Stimulated activated CD4-positive, alpha-beta T cell treated with anti-CD3 and anti-CD28 coated beads, TNF-alpha, amount 100 ng/mL, for 1 hour (primary cell): ENCODE measurements around the gene SSRP1.

ENCODE experiments used
- DNase-seq, 3 donors: peaks; one replicate each; pipeline ENCODE4 v3.0.0-alpha.2; 2020; ENCODE audit warnings: low read depth in 3 of 3, low spot score in 1 of 3

Gene SSRP1

GRCh38 chr11:57359896-57360690, 24.4 kb upstream of the SSRP1 start:
- no peak for DNase-seq

GRCh38 chr11:57359396-57359795, 23.7 kb upstream of the SSRP1 start:
- DNase-seq = no peak

- DNase-seq = no peak
These were observed 23.3 kb upstream of the SSRP1 start for GRCh38 chr11:57358991-57359390.

DNA sequence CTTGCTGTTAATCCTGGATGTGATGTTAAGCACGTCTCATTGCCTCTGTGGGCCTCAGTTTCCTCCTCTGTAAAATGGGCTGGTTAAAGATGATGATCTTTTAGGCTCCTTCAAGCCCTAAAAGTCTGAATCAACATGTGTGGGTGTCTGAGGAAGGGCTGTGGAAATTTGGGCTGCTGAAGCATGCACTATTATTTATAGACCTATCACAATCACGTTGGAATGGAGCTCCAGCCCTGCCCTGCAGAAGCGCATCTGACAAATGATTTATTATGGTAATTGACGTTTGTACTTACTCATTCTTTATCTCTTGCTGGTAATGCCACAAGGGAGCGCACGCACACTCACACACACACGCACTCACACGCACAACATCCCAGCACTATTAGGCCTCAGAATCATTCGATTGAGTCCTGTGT, 22.9 kb upstream of the SSRP1 start:
- DNase-seq = no peak

- no peak for DNase-seq
These were observed 22.2 kb upstream of the SSRP1 start for GRCh38 chr11:57357856-57358255.

- DNase-seq = no peak
These were observed 21.6 kb upstream of the SSRP1 start for GRCh38 chr11:57357310-57357709.

- DNase-seq = no peak
These were observed 20.6 kb upstream of the SSRP1 start for GRCh38 chr11:57356268-57356667.

DNA sequence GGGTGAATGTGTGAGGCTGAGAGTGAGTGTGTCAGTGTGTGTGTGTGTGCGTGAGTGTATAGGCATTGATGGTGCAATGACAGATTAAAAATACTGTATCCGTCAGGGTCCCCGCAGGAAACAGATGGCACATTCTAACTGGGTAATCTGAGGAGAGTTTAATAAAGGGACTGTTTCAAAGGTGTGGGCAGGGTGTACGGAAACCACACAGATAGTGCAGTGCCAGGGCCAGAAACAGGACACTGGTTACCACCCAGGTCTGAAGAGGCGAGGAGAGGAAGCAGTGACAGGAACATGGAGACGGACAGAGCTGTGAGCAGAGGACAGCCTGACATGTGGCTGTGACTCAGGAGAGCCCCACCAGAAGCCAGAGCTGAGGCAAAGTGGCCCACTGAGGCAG, 19.0 kb upstream of the SSRP1 start:
- no peak for DNase-seq

DNA sequence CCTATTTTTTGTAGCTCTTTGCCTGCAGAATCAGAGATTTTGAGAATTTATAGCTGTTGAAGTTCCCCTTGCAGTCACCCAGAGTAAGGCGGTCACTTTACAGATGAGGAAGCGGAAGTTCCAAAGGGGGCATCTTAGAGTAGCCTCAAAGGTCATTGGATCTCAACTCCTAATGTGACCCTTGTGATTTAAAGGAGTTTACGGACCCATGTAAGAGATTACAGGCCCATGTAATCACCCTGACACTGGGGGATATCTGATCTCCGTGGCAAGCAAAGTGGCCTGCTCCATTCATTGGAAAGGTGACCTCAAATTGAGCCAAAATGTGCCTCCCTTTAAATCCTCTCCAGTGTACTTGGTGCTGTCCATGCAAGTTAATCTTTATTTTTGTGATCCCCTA, 18.2 kb upstream of the SSRP1 start:
- DNase-seq = no peak

- DNase-seq = no peak
These were observed 17.8 kb upstream of the SSRP1 start for GRCh38 chr11:57353446-57353845.

DNA sequence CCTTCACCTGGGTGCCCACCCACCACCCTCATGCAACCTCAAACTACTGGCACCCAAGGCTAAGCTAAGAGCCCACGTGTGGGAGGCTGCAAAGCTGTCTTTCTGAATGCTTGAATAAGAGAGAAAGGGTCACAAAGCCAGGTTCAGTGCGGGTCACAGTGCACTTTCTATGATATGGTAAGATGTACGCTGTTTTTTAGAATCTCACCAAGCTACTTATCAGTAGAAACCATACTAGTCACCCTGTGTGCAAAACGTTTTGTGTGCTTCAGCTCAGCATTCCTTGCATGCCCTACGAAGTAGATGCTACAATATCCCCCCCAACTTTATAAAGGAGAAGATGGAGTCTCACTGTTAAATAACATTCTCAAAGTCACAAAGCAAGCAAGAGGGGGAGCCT, 17.3 kb upstream of the SSRP1 start:
- DNase-seq = no peak

- peak; percentile 12 to 55 (median 35) for DNase-seq
These were observed 14.0 kb upstream of the SSRP1 start for GRCh38 chr11:57349491-57350274.

DNA sequence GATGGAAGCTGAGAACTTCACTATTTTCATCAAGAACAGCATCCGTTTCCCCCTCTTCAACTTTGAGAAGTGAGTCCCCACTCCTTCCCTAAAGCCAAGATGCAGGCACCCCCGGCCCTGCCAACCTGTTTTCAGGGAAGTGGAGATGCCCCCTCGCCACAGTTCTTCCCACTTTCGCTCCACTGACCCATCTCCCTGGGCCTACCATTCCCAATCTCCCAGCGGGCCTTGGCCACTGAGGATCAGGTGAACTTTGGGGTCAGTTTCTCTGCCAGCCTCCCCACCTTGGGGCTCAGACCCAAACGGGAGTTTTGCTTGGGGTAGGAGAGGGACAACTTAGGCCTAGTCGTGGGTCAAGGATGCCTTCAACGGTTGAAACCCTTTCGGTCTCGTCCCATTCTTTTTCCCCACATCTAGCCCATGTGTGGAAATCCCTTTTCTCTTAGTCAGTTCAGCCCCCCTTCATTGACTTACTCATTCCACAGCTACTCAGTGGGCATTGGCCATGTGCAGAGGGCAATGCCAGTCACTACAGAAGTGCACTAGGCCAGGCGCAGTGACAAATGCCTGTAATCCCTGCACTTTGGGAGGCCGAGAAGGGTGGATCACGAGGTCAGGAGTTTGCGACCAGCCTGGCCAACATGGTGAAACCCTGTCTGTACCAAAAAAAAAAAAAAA, 13.1 kb upstream of the SSRP1 start:
- DNase-seq = no peak

DNA sequence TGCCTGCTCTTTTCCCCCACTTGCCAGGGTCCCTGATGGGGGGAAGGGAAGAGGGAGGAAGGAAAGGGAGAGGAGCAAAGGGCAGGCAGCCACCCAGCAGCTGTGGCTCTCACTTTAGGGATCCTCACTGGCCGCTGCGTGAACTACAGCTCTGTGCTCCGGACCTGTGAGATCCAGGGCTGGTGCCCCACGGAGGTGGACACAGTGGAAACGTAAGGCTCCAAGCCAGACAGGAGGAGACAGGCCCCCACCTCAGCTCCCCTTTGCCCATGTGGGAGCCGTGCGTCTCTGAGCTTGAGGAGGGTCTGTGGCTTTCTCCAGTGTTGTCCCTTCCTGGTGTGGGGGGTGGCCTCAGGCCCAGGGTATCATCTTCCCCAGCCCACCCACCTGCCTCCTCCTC, 12.4 kb upstream of the SSRP1 start:
- DNase-seq = no peak

- no peak for DNase-seq
These were observed 11.6 kb upstream of the SSRP1 start for GRCh38 chr11:57347336-57347735.

- peak; percentile 33 to 56 (median 50) for DNase-seq
These were observed 10.0 kb upstream of the SSRP1 start for GRCh38 chr11:57345555-57346211.

GRCh38 chr11:57344826-57345225, 9.1 kb upstream of the SSRP1 start:
- no peak for DNase-seq

GRCh38 chr11:57343825-57344224, 8.1 kb upstream of the SSRP1 start:
- no peak for DNase-seq

- no peak for DNase-seq
These were observed 7.0 kb upstream of the SSRP1 start for GRCh38 chr11:57342702-57343101.

DNA sequence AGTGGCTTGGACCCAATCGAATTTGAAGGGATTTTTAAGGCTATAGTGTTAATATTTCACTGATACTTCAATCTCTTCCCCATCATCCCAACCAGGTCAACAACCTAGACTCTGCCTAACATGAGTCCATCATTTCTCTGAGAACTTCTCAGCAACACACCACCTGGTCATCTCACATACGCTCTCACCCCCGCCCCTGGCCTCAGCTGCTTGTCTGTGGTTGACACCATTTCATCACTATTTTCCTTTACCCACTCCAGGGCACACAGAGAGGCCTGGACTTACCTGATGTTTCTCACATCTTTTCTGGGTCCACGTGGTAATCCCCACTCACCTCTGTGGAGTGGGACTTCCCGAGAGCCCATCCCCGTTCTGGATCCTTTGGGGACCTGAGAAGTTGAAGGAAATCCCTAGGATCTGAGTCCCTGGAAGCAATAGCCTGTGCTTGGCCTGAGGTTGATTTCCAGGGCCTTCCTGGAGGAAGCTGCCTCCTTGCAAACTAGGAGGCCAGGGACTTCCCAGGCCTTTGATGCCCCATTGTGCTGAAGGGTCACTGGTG, 5.6 kb upstream of the SSRP1 start:
- no peak for DNase-seq

DNA sequence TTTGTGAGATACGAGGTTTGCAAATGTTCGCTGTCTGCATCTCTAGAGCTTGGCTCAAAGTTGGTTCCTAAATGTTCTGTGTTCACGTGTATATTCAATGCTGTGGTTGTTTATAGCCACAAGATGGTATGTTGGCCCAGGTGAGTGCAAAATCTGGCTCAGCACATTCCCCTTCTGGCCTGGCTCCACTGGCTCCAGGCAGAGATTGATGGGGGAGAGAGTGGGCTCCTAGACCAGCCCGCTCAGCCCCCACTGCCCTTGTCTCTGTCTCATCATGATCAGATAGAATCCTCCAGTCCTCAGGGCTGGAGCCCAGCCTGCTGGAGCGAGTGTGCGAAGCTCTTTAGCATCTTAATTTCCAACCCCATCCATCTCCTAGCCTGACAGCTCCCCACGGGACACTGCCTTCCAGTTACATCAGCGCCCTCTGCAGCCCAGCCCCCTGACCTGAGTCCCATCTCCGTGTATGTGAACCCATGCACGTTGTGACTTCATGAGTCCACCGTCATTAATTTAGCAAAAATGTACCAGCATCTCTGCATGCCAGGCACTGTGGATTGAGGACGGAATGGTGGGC, 4.4 kb upstream of the SSRP1 start:
- DNase-seq = no peak
